Endometrial microvascular endothelial cells (primary cell): Measurements from ENCODE around the gene SMTN. TPM values are rescaled to one million over a fixed set of nuclear protein-coding genes. Genes with fewer than 3 reads are reported as not detected.
"Not testable (repeated sequence)": the region's sequence is repeated elsewhere in the genome, so short reads cannot be mapped to it uniquely, and the experiment has no call there.

Experiments used
- in situ Hi-C: cut with HindIII; loops from 2 replicates; pipeline ENCODE4 v1.10.0; 2017; ENCODE audit warnings: low sequenced_read_pairs, low pct_unique_long_range_greater_than_20kb; ENCODE audit errors: inconsistent ontology term
- total RNA-seq: library from RNA; depleted of rRNA; stranded (reverse); fragments of >200 nt; gene quantifications from one replicate; pipeline ENCODE4 v1.2.3, GENCODE V29; 2015; ENCODE audit errors: inconsistent ontology term

Gene SMTN
- total RNA-seq, 1 donor from 2014 or later: 275 TPM

GRCh38 chr22:31068970-31069369 lies 12.1 kb upstream of the SMTN start:
- in situ Hi-C loops: no loop called here

- in situ Hi-C loops: not testable (repeated sequence)
Observed at GRCh38 chr22:31069691-31070314, 11.3 kb upstream of the SMTN start.

- in situ Hi-C loops: not testable (repeated sequence)
Observed at GRCh38 chr22:31073125-31073524, 8.0 kb upstream of the SMTN start.

- in situ Hi-C loops: not testable (repeated sequence)
Observed at GRCh38 chr22:31073545-31074145, 7.5 kb upstream of the SMTN start.

- in situ Hi-C loops: no loop called here
Observed at GRCh38 chr22:31075961-31076360, 5.2 kb upstream of the SMTN start.

- in situ Hi-C loops: no loop called here
Observed at GRCh38 chr22:31077681-31078080, 3.4 kb upstream of the SMTN start.

- in situ Hi-C loops: not testable (repeated sequence)
Observed at GRCh38 chr22:31078389-31078788, 2.7 kb upstream of the SMTN start.

- in situ Hi-C loops: no loop called here
Observed at GRCh38 chr22:31079095-31079642, 1.9 kb upstream of the SMTN start.

GRCh38 chr22:31080164-31080847 lies 812 bp upstream of the SMTN start:
- in situ Hi-C loops: no loop called here

GRCh38 chr22:31081963-31082605 lies 966 bp downstream of the SMTN start:
- in situ Hi-C loops: no loop called here

- in situ Hi-C loops: no loop called here
Observed at GRCh38 chr22:31082606-31083376, 1.7 kb downstream of the SMTN start.

GRCh38 chr22:31083377-31083768 lies 2.3 kb downstream of the SMTN start:
- in situ Hi-C loops: no loop called here

- in situ Hi-C loops: no loop called here
Observed at GRCh38 chr22:31083923-31084810, 3.0 kb downstream of the SMTN start.

- in situ Hi-C loops: no loop called here
Observed at GRCh38 chr22:31084811-31085492, 3.8 kb downstream of the SMTN start.

- in situ Hi-C loops: no loop called here
Observed at GRCh38 chr22:31085493-31085824, 4.3 kb downstream of the SMTN start.

GRCh38 chr22:31085928-31086327 lies 4.8 kb downstream of the SMTN start:
- in situ Hi-C loops: no loop called here

- in situ Hi-C loops: no loop called here
Observed at GRCh38 chr22:31086703-31087330, 5.7 kb downstream of the SMTN start.
